ENCODE results near the gene PHAX.
"Not testable (repeated sequence)": the region's sequence is repeated elsewhere in the genome, so short reads cannot be mapped to it uniquely, and the experiment has no call there.

The PHAX gene

DNA sequence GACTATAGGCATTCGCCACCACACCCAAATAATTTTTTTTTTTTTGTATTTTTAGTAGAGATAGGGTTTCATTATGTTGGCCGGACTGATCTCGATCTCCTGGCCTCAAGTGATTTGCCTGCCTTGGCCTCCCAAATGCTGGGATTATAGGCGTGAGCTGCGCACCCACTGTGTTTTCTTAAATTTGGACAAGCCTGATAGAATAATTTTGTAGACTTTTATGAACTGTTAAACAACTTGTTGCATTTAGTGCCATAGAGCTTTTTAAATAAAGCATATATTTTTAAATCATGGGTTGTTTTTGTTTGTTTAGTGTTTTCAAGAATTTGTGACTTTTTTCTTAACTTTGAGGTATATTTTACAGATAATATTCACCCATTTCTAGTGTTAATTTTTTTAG, 4.8 kb downstream of the PHAX start:
- DNase-seq (ENCODE audit: low read depth): no peak
- H3K4me3 ChIP-seq (ENCODE audit: low read length): no peak overlapping the region
- TF ChIP-seq, protein P1, sequence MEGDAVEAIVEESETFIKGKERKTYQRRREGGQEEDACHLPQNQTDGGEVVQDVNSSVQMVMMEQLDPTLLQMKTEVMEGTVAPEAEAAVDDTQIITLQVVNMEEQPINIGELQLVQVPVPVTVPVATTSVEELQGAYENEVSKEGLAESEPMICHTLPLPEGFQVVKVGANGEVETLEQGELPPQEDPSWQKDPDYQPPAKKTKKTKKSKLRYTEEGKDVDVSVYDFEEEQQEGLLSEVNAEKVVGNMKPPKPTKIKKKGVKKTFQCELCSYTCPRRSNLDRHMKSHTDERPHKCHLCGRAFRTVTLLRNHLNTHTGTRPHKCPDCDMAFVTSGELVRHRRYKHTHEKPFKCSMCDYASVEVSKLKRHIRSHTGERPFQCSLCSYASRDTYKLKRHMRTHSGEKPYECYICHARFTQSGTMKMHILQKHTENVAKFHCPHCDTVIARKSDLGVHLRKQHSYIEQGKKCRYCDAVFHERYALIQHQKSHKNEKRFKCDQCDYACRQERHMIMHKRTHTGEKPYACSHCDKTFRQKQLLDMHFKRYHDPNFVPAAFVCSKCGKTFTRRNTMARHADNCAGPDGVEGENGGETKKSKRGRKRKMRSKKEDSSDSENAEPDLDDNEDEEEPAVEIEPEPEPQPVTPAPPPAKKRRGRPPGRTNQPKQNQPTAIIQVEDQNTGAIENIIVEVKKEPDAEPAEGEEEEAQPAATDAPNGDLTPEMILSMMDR (conservative IDR thresholded peaks at IDR 0.05; ENCODE audit: low read depth, low read length): no peak

- TF ChIP-seq, protein P1 (conservative IDR thresholded peaks at IDR 0.05; ENCODE audit: low read depth, low read length): no peak
- no peak for DNase-seq (ENCODE audit: low read depth)
- H3K4me3 ChIP-seq (ENCODE audit: low read length): no peak overlapping the region
Measured at GRCh38 chr5:126610160-126610559, 9.4 kb downstream of the PHAX start.

- no peak for DNase-seq (ENCODE audit: low read depth)
- TF ChIP-seq, protein P1 (conservative IDR thresholded peaks at IDR 0.05; ENCODE audit: low read depth, low read length): no peak
- H3K4me3 ChIP-seq (ENCODE audit: low read length): no peak overlapping the region
Measured at GRCh38 chr5:126610616-126611015, 9.9 kb downstream of the PHAX start.

DNA sequence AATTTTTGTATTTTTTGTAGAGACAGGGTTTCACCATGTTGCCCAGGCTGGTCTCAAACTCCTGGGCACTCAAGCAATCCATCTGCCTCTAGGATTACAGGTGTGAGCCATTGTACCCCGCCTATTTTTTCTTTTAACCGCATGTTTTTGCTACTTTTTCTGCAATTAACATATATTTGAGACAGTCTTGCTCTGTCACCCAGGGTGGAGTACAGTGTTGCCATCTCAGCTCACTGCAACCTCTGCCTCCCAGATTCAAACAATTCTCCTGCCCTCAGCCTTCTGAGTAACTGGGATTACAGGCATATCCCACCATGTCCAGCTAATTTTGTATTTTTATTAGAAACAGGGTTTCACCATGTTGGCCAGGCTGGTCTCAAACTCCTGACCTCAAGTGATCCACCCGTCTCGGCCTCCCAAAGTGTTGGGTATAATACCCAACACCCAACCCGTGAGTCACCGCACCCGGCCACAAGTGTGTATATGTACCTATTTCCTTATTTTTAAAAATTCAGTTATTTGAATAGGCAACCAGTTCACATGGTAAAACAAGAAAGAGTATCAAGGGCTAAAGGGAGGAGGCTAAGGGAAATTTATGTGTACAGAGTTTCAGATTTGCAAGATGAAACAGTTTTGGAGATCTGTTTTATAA, 13.3 kb downstream of the PHAX start:
- TF ChIP-seq, protein P1 (conservative IDR thresholded peaks at IDR 0.05; ENCODE audit: low read depth, low read length): no peak
- H3K4me3 ChIP-seq (ENCODE audit: low read length): no peak overlapping the region
- no peak for DNase-seq (ENCODE audit: low read depth)

- H3K4me3 ChIP-seq (ENCODE audit: low read length): no peak overlapping the region
- TF ChIP-seq, protein P1 (conservative IDR thresholded peaks at IDR 0.05; ENCODE audit: low read depth, low read length): no peak
- no peak for DNase-seq (ENCODE audit: low read depth)
Measured at GRCh38 chr5:126615286-126615685, 14.5 kb downstream of the PHAX start.

- not testable (repeated sequence) for DNase-seq (ENCODE audit: low read depth); H3K4me3 ChIP-seq (ENCODE audit: low read length)
Measured at GRCh38 chr5:126617603-126618002, 16.9 kb downstream of the PHAX start.

DNA sequence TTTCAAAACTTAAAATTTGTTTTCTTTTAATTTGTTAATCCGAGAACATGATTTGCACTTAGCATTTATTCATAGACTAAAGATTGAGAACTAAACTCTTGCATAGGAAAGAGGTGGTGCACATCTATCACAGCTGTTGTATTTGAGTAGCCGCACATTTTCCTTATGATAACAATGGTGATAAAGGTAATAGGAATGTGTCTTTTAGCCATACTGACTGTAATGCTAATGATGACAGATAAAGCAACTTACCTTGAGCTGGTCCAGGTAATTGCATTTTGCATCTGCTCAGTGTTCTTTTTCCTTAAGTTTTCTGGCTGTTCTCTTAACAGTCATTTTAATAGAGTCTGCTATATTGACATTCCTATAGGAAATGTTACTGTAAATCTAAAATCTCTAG, 19.0 kb downstream of the PHAX start:
- TF ChIP-seq, protein P1 (conservative IDR thresholded peaks at IDR 0.05; ENCODE audit: low read depth, low read length): no peak
- DNase-seq (ENCODE audit: low read depth): no peak

More for the DNA sequence above, 19.0 kb downstream of the PHAX start:
- no peak overlapping the region for H3K4me3 ChIP-seq (ENCODE audit: low read length)
